Measurements from ENCODE around the gene UBTD2. TPM values are rescaled to one million over a fixed set of nuclear protein-coding genes. Genes with fewer than 3 reads are reported as not detected.

Gene UBTD2
- total and polyA plus RNA-seq, 10 of the 15 experiments (the other 5 are each of a cell fraction or from before 2014, with no cell fraction given): 7.7 to 30.5 (median 19.4) TPM

GRCh38 chr5:172175263-172175719 lies 108.3 kb downstream of the UBTD2 start (continued):
- TF ChIP-seq BCL11A (IDR thresholded peaks at IDR 0.05; ENCODE audit: low read depth, low read length) (peak; percentile 20; the same call in 1 of the 2 replicates), ELK1 (IDR thresholded peaks at IDR 0.05; ENCODE audit: low read depth, low read length) (no peak), MYC (IDR thresholded peaks at IDR 0.05; ENCODE audit: insufficient read depth, insufficient read length, insufficient replicate concordance, low read length, severe bottlenecking) (no peak), SMARCA5 (IDR thresholded peaks at IDR 0.05) (no peak), IRF4 (IDR thresholded peaks at IDR 0.05; ENCODE audit: low read depth, low read length) (0 out of 2 replicates have a peak, but pooled peaks have one; percentile 13), POLR2A (IDR thresholded peaks at IDR 0.05; ENCODE audit: low read depth, low read length) (peak; percentile 70; the same call in 1 of the 2 replicates), BCLAF1 (IDR thresholded peaks at IDR 0.05) (no peak), WRNIP1 (IDR thresholded peaks at IDR 0.05; ENCODE audit: borderline replicate concordance, low read depth, low read length) (0 out of 2 replicates have a peak, but pooled peaks have one; percentile 56), NBN (IDR thresholded peaks at IDR 0.05) (peak; percentile 90), ZNF217 (IDR thresholded peaks at IDR 0.05) (no peak), CREM (IDR thresholded peaks at IDR 0.05; ENCODE audit: low read depth) (no peak), CHD4 (IDR thresholded peaks at IDR 0.05) (no peak), SMAD1 (IDR thresholded peaks at IDR 0.05; ENCODE audit: low read depth, partially characterized antibody) (peak; percentile 72), ZNF274 (IDR thresholded peaks at IDR 0.05; ENCODE audit: insufficient read depth, insufficient read length) (no peak), NR2F1 (conservative IDR thresholded peaks at IDR 0.05) (no peak; the same call in 1 of the 2 replicates), SIN3A (IDR thresholded peaks at IDR 0.05; ENCODE audit: low read depth, low read length) (no peak; the same call in none of the 2 replicates), STAT1 (conservative IDR thresholded peaks at IDR 0.05) (no peak), FOS (IDR thresholded peaks at IDR 0.05; ENCODE audit: borderline replicate concordance, extremely low read depth, insufficient read length) (no peak), JUND (IDR thresholded peaks at IDR 0.05; ENCODE audit: low read depth, low read length) (no peak), BMI1 (IDR thresholded peaks at IDR 0.05; ENCODE audit: borderline replicate concordance) (no peak), YBX1 (IDR thresholded peaks at IDR 0.05) (no peak), ATF7 (IDR thresholded peaks at IDR 0.05; ENCODE audit: low read depth) (peak; percentile 31; the same call in 1 of the 2 replicates), PAX5 (IDR thresholded peaks at IDR 0.05; ENCODE audit: borderline replicate concordance, low read depth, low read length) (peak; percentile 47; the same call in 1 of the 2 replicates), MAX (IDR thresholded peaks at IDR 0.05; ENCODE audit: low read depth, low read length) (no peak), SP1 (IDR thresholded peaks at IDR 0.05; ENCODE audit: low read depth, low read length) (peak; percentile 42), ZZZ3 (IDR thresholded peaks at IDR 0.05; ENCODE audit: control insufficient read depth, insufficient read length, low read depth) (no peak), TCF12 (IDR thresholded peaks at IDR 0.05; ENCODE audit: low read depth, low read length) (0 out of 2 replicates have a peak, but pooled peaks have one; percentile 49), GABPA (IDR thresholded peaks at IDR 0.05; ENCODE audit: low read depth) (peak; percentile 73; the same call in 1 of the 2 replicates), CHD2 (IDR thresholded peaks at IDR 0.05; ENCODE audit: borderline replicate concordance, low read depth, low read length) (peak; percentile 55; the same call in 1 of the 2 replicates), ZSCAN29 (IDR thresholded peaks at IDR 0.05) (no peak), SMC3 (IDR thresholded peaks at IDR 0.05; ENCODE audit: borderline replicate concordance, low read length) (no peak), IKZF1 (conservative IDR thresholded peaks at IDR 0.05) (peak; percentile 62)
